Posterior vena cava (tissue), 2 donors: ENCODE measurements around the gene C1orf35. TPM values are rescaled to one million over a fixed set of nuclear protein-coding genes. Genes with fewer than 3 reads are reported as not detected.

Experiments used
- DNase-seq: peaks from one replicate; pipeline ENCODE4 v3.0.0-alpha.2; 2020; ENCODE audit warnings: low spot score
- intact Hi-C, 2 donors: fragments of 100-400 bp; cut with DNase I; formaldehyde crosslinking; loops; one replicate each; pipeline versions ENCODE4 v1.14.1 to v1.14.2; 2022 to 2023
- microRNA-seq, 2 donors: library from miRNA; unstranded; fragments of <30 nt; microRNA quantifications; one replicate each; pipeline ENCODE4 v1.2.0, GENCODE V29; 2020 to 2021; ENCODE audit warnings: borderline microRNAs expressed in 2 of 2
- total RNA-seq, 2 donors: library from RNA; stranded (reverse); fragmentation: NEBNext Ultra II Directional; extraction: Animal tissue kit (Norgen Biotek cat#: 25700); gene quantifications; one replicate each; pipeline ENCODE4 v1.2.1, GENCODE V29; 2021
- donor health status: DM: yes; HTN: yes; CAD: no.
- donor health status: DM: yes; HTN: yes; CAD: no.

Gene C1orf35
- total RNA-seq, 2 donors from 2014 or later = 7.8 to 8.0 TPM

GRCh38 chr1:228058949-228059633, 44.0 kb downstream of the C1orf35 start:
- intact Hi-C loops = no loop called here
- peak; percentile 81 for DNase-seq

GRCh38 chr1:228058172-228058948, 44.8 kb downstream of the C1orf35 start:
- intact Hi-C loops = no loop called here
- peak; percentile 62 for DNase-seq

Small RNAs within 50 kb of the gene (microRNA-seq; reads per million reads assigned to microRNA genes)
- 1.3 to 2.6 reads per million in 2 donors for gene MIR3620

Other genes with a start within 250 kb of the C1orf35 start
- gene WNT9A, start 155.4 kb downstream of the C1orf35 start, total RNA-seq = 1 to 10 TPM; 2.7 to 3.3 TPM
- not detected for gene WNT3A, start 96.3 kb downstream of the C1orf35 start, total RNA-seq
- gene ARF1, start 20.6 kb downstream of the C1orf35 start, total RNA-seq = 100 to 1,000 TPM; 300 to 342 TPM
- gene MRPL55, start 6.0 kb upstream of the C1orf35 start, total RNA-seq = 10 to 100 TPM; 30.0 to 30.9 TPM
- gene GUK1, start 37.0 kb upstream of the C1orf35 start, total RNA-seq = 100 to 1,000 TPM; 220 to 234 TPM
- 1 to 10 TPM; 6.9 to 8.2 TPM for gene GJC2, start 46.6 kb upstream of the C1orf35 start, total RNA-seq
- gene IBA57, start 62.5 kb upstream of the C1orf35 start, total RNA-seq = 1 to 10 TPM; 7.4 to 7.8 TPM
- gene OBSCN, start 104.7 kb upstream of the C1orf35 start, total RNA-seq = 1 to 10 TPM; 3.5 to 6.3 TPM